Lower lobe of right lung (tissue), 2 donors: Measurements from ENCODE around the gene GALNTL6. TPM values are rescaled to one million over a fixed set of nuclear protein-coding genes. Genes with fewer than 3 reads are reported as not detected.

Experiments used
- ATAC-seq, 2 donors: fragments of 200-7000 bp; cut with Tn5 transposase; one replicate each; pipeline ENCODE4 v1.9.1; 2020 to 2022; ENCODE audit warnings: mild to moderate bottlenecking in 2 of 2, moderate library complexity in 2 of 2
- DNase-seq: peaks from one replicate; pipeline ENCODE4 v3.0.0-alpha.2; 2020
- H3K27ac ChIP-seq: fragments of 200-600 bp; one replicate; pipeline ENCODE4 v1.8.0; 2022
- H3K27me3 ChIP-seq: fragments of 200-600 bp; one replicate; pipeline ENCODE4 v1.8.0; 2022; ENCODE audit warnings: low read depth
- H3K36me3 ChIP-seq: fragments of 200-600 bp; one replicate; pipeline ENCODE4 v1.8.0; 2022; ENCODE audit warnings: mild to moderate bottlenecking
- H3K4me1 ChIP-seq: fragments of 200-600 bp; one replicate; pipeline ENCODE4 v1.8.0; 2022
- H3K4me3 ChIP-seq: fragments of 200-600 bp; one replicate; pipeline ENCODE4 v1.8.0; 2022; ENCODE audit warnings: mild to moderate bottlenecking
- H3K9me3 ChIP-seq: fragments of 200-600 bp; one replicate; pipeline ENCODE4 v1.8.0; 2022
- CTCF ChIP-seq: fragments of 200-600 bp; IDR thresholded peaks from one replicate; pipeline ENCODE4 v1.8.0; 2022; ENCODE audit warnings: antibody characterized with exemption, mild to moderate bottlenecking
- intact Hi-C: fragments of 100-400 bp; cut with DNase I; formaldehyde crosslinking; loops from one replicate; pipeline ENCODE4 v1.11.0; 2022
- total RNA-seq: library from RNA; stranded (reverse); fragmentation: NEBNext Ultra II Directional; extraction: Animal tissue kit (Norgen Biotek cat#: 25700); gene quantifications from one replicate; pipeline ENCODE4 v1.2.1, GENCODE V29; 2021
- donor health status: DM: no; HTN: yes; CAD: no; lungs with severe emphysema.

GALNTL6 gene
- total RNA-seq, 1 donor from 2014 or later: not detected

GRCh38 chr4:172674811-172675210 is 861.6 kb downstream of the GALNTL6 start:
- H3K4me3 ChIP-seq: no peak overlapping the region
- ATAC-seq (no peak), DNase-seq (no peak)
- no peaks in the 10 kb centered on the region for H3K27me3 ChIP-seq
- H3K36me3 ChIP-seq: no peaks in the 10 kb centered on the region
- no peaks in the 10 kb centered on the region for H3K4me1 ChIP-seq
- intact Hi-C loops: no loop called here
- no peak overlapping the region for H3K27ac ChIP-seq
- H3K9me3 ChIP-seq: no peaks in the 10 kb centered on the region
- TF ChIP-seq CTCF: no peak

- ATAC-seq (no peak), DNase-seq (no peak)
- intact Hi-C loops: no loop called here
- Histone ChIP-seq H3K4me3 (no peak overlapping the region), H3K36me3 (no peaks in the 10 kb centered on the region), H3K9me3 (no peaks in the 10 kb centered on the region), H3K4me1 (no peaks in the 10 kb centered on the region), H3K27me3 (no peaks in the 10 kb centered on the region), H3K27ac (no peak overlapping the region)
- no peak for TF ChIP-seq CTCF
These were observed 862.0 kb downstream of the GALNTL6 start for GRCh38 chr4:172675232-172675631.

- Histone ChIP-seq H3K4me3 (no peak overlapping the region), H3K9me3 (no peaks in the 10 kb centered on the region), H3K4me1 (no peaks in the 10 kb centered on the region), H3K36me3 (no peaks in the 10 kb centered on the region), H3K27ac (no peak overlapping the region), H3K27me3 (no peaks in the 10 kb centered on the region)
- intact Hi-C loops: no loop called here
- no peak for ATAC-seq
- TF ChIP-seq CTCF: no peak
- DNase-seq: no peak
These were observed 867.5 kb downstream of the GALNTL6 start for GRCh38 chr4:172680691-172681090.

GRCh38 chr4:172683021-172683420 is 869.8 kb downstream of the GALNTL6 start:
- Histone ChIP-seq H3K4me3 (no peak overlapping the region), H3K36me3 (no peaks in the 10 kb centered on the region), H3K27me3 (no peaks in the 10 kb centered on the region), H3K9me3 (no peaks in the 10 kb centered on the region), H3K27ac (no peak overlapping the region), H3K4me1 (no peaks in the 10 kb centered on the region)
- TF ChIP-seq CTCF: no peak
- no peak for ATAC-seq
- intact Hi-C loops: no loop called here
- DNase-seq: no peak

- intact Hi-C loops: no loop called here
- TF ChIP-seq CTCF: no peak
- Histone ChIP-seq H3K9me3 (no peaks in the 10 kb centered on the region), H3K27me3 (no peaks in the 10 kb centered on the region), H3K27ac (no peak overlapping the region), H3K4me3 (no peak overlapping the region), H3K36me3 (no peaks in the 10 kb centered on the region), H3K4me1 (no peaks in the 10 kb centered on the region)
- DNase-seq: no peak
- no peak for ATAC-seq
These were observed 872.8 kb downstream of the GALNTL6 start for GRCh38 chr4:172686021-172686420.

GRCh38 chr4:172688534-172688933 is 875.3 kb downstream of the GALNTL6 start:
- Histone ChIP-seq H3K4me1 (no peaks in the 10 kb centered on the region), H3K27ac (no peak overlapping the region), H3K4me3 (no peak overlapping the region), H3K27me3 (no peaks in the 10 kb centered on the region), H3K9me3 (peaks cover 5% of the 10 kb centered on the region), H3K36me3 (no peaks in the 10 kb centered on the region)
- ATAC-seq: no peak
- intact Hi-C loops: no loop called here
- no peak for TF ChIP-seq CTCF
- no peak for DNase-seq
